GM18519 (cell line): ENCODE data around the gene KRTCAP2.

ENCODE experiments used
- ATAC-seq: cut with Tn5 transposase; IDR thresholded peaks from one replicate; pipeline ENCODE4 v1.9.1; 2021; ENCODE audit warnings: mild to moderate bottlenecking, moderate library complexity; ENCODE audit not compliant: unreplicated experiment, low FRiP score

Gene KRTCAP2

DNA sequence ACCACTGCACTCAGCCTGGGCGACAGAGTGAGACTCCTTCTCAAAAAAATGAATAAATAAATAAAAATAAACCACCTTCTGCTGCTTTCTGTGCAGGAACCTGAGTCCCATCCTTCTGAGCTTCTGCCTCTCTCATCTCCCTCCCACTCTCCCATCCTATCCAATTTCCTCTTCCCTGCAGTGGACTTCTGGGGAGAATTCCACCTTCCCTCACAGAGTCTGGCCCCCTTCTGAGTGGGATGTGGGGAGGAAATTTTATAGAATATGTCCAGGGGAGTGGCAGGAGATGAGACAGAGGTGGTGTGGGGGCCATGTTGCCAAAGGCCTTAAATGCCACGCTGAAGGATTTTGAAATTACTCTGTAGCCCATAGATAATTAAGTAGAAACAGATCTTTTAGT lies 50.8 kb downstream of the KRTCAP2 start:
- no peak for ATAC-seq

DNA sequence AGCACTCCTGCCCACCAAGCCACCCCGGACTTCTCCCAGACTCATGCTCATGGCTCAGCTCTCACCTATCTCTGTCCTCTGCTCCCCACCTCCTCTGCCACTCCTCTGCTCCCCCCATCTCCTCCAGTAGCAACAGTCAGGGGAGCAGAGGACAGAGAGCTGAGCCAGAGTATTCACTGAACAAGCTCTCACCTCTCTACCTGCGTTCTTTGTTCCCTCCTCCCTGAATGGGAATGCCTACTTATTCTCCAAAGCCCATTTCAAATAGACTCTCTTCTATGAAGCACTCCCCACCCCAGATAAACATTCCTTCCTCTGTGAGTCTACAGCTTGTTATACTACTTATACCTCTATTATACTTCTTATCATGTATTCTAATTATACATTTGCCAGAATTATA lies 51.9 kb downstream of the KRTCAP2 start:
- ATAC-seq: no peak

- no peak for ATAC-seq
Observed at GRCh38 chr1:155120253-155120652, 52.9 kb downstream of the KRTCAP2 start.
